ENCODE results near the gene PDE6A.

DNA sequence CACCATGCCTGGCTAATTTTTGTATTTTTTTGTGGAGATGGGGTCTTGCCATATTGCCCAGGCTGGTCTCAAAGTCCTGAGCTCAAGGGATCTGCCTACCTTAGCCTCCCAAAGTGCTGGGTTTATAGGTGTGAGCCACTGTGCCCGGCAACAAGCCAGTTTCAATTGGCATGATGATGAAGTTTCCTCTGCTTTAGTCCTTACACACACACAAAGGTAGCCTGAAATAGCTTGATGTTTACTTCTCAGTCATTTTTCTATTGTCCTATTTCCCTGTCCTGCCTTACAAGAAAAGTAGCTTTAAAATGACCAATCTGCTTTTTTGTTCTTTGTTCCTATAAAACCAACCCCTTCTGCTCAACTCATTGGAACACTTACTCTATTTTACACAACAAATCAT is 33.6 kb downstream of the PDE6A start:
- TF ChIP-seq, protein P1, sequence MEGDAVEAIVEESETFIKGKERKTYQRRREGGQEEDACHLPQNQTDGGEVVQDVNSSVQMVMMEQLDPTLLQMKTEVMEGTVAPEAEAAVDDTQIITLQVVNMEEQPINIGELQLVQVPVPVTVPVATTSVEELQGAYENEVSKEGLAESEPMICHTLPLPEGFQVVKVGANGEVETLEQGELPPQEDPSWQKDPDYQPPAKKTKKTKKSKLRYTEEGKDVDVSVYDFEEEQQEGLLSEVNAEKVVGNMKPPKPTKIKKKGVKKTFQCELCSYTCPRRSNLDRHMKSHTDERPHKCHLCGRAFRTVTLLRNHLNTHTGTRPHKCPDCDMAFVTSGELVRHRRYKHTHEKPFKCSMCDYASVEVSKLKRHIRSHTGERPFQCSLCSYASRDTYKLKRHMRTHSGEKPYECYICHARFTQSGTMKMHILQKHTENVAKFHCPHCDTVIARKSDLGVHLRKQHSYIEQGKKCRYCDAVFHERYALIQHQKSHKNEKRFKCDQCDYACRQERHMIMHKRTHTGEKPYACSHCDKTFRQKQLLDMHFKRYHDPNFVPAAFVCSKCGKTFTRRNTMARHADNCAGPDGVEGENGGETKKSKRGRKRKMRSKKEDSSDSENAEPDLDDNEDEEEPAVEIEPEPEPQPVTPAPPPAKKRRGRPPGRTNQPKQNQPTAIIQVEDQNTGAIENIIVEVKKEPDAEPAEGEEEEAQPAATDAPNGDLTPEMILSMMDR (IDR thresholded peaks at IDR 0.05; ENCODE audit: low read depth, low read length), result no peak
- TF ChIP-seq, protein P2, sequence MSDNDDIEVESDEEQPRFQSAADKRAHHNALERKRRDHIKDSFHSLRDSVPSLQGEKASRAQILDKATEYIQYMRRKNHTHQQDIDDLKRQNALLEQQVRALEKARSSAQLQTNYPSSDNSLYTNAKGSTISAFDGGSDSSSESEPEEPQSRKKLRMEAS (IDR thresholded peaks at IDR 0.05; ENCODE audit: low read depth, low read length), result no peak
- TF ChIP-seq POLR2A (IDR thresholded peaks at IDR 0.05; ENCODE audit: extremely low read depth, insufficient read length), result no peak

Measured in NB4 (cell line).